PC-9 (cell line): Measurements from ENCODE around the gene YEATS2.

Experiments
- CTCF ChIP-seq: fragments of 200-600 bp; sonication (generic); conservative IDR thresholded peaks from 2 replicates; pipeline ENCODE4 v1.6.1; 2017; ENCODE audit warnings: mixed run types, antibody characterized with exemption, mild to moderate bottlenecking, moderate library complexity
- EZH2 ChIP-seq: fragments of 200-600 bp; sonication (generic); IDR thresholded peaks from 2 replicates; pipeline ENCODE4 v1.8.0; 2017; ENCODE audit warnings: antibody characterized with exemption, low read depth

GRCh38 chr3:183664913-183665381 lies 32.6 kb upstream of the YEATS2 start:
- TF ChIP-seq CTCF (no peak), EZH2 (no peak)
